Myocyte (in vitro differentiated cells): ENCODE measurements around the gene USP14. TPM values are rescaled to one million over a fixed set of nuclear protein-coding genes. Genes with fewer than 3 reads are reported as not detected.

Source experiments
- DNase-seq: peaks from one replicate; pipeline ENCODE4 v3.0.0-alpha.2; 2012; ENCODE audit warnings: low read depth
- total RNA-seq: library from RNA; depleted of rRNA; stranded (reverse); fragments of >200 nt; gene quantifications from 2 replicates; pipeline ENCODE4 v1.2.3, GENCODE V29; 2014

The USP14 gene
- total RNA-seq, 1 donor from 2014 or later = 23.8 TPM

DNA sequence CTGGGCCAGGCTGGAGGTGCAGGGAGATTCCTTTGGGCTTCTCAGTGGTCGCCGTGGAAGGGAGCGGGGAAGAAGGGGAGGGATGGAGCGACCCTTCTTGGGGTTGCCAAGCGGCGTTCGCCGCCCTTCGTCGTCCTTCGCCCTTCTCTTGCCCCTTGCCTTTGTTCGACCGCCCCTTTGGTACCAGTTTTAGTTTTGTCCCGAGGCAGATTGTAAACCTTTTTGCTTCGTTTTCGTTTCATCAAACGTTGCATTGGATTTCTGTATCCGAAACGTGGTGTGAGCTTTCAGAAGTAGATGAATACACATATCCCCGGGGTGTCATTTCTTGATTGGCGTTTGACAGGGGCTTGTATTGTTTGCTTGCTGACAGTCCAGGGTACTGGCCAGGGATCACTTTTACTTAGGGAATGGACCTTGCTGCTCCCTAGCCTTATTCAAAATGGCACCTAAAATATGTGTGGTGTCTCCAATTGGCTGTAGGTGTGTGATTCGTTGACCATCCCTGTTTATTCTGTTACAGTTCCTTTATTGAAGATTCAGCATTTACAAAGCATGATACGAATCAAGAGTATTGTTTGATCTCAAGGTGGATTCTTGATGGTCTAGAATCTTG is 788 bp downstream of the USP14 start:
- peak; percentile 33 for DNase-seq

DNA sequence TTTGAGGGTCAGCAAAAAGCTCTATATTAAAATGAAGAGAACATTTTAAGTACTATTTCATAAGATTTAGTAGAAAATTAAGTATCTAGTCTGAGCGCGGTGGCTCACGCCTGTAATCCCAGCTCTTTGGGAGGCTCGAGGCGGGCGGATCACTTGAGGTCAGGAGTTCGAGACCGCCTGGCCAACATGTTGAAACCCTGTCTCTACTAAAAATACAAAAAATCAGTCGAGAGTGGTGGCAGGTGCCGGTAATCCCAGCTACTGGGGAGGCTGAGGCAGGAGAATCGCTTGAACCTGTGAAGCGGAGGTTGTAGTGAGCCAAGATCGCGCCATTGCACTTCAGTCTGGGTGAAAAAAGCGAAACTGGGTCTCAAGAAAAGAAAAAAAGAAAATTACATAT is 1.6 kb downstream of the USP14 start:
- DNase-seq = no peak

DNA sequence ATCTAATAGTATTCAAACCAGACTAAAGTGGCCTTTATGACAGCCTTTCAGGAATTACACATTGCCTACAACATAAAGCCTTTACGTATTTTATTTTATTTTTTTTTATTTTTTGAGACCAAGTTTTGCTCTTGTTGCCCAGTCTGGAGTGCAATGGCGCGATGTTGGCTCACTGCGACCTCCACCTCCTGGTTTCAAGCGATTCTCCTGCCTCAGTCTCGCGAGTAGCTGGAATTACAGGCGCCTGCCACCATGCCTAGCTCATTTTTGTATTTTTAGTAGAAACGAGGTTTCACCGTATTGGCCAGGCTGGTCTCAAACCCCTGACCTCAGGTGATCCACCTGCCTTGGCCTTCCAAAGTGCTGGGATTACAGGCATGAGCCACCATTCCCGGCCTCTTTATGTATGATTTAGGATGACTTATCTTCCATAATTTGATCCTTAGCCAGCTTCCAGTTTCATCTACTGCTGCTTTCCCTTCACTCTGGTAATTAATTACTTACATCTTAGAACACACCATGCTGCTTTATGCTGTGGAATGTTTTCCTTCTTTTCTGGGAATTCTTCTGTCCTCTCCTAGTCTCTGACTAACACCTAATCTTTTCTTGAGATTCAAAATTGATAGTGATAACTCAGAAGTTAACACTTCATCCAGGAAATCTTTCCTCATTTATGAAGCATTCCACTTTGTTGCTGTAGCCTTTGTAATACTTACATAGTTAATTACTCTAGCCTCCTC is 2.6 kb downstream of the USP14 start:
- DNase-seq = no peak

DNA sequence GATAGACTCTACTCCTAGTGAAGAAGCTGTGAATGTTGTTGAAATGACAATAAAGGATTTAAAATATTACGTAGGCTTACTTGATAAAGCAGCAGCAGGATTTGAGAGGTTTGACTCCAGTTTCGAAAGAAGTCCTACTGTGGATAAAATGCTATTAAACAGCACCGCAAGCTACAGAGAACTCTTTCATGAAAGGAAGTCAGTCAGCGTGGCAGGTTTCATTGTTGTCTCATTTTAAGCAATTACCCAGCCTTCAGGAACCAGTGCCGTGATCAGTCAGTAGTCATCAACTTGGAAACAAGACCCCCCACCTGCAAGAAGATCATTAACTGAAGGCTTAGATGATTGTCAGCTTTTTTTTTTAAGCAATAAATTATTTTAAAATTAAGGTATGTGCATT is 14.0 kb downstream of the USP14 start:
- no peak for DNase-seq

DNA sequence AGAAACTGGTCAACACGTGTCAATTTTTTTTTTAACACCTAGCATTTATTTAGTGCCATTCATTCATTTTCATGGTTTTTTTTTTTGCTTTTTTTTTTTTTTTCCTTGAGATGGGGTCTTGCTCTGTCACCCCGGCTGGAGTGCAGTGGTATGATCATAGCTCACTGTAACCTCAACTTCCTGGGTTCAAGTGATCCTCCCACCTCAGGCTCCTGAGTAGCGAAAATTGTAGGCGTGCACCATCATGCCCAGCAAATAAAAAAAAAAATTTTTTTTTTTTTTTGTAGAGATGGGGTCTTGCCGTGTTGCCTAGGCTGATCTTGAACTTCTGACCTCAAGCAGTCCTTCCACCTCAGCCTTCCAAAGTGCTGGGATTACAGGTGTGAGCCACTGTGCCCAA is 21.1 kb downstream of the USP14 start:
- no peak for DNase-seq

DNA sequence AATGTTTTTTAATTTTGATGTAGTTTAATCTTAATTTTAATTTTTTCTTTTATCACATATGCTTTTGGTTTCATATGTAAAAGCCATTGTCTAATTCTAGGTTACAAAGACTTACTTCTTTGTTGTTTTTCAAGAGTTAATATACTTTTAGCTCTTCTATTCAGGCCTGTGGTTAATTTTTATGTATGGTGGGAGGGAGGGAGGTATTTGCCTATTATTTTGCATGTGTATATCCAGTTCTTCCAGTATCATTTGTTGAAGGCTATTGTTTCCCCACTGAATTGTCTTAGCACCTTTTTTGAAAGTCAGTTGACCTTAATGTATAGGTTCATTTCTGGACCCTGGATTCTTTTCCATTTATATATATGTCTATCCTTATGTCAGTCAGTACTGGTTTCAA is 23.4 kb downstream of the USP14 start:
- DNase-seq = no peak

DNA sequence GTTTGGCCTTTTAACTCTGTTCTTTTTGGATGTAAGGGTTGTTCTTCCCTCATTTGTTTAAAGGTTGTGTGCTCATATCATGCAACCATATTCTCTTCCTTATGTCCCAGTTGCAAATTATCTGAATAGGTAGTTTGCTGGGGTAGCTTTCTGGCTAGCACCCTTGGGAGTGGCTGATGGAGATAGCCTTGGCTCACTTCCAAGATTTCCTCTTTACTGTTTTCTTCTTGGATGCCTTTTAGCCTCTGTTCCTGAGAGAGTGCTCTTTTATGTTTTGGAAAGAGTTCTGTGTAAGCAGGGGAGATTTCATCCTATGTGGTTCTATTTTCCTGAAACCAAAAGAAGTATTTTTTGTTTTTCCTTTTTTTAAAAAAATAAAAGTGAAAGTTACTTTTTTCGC is 25.4 kb downstream of the USP14 start:
- peak; percentile 27 for DNase-seq

DNA sequence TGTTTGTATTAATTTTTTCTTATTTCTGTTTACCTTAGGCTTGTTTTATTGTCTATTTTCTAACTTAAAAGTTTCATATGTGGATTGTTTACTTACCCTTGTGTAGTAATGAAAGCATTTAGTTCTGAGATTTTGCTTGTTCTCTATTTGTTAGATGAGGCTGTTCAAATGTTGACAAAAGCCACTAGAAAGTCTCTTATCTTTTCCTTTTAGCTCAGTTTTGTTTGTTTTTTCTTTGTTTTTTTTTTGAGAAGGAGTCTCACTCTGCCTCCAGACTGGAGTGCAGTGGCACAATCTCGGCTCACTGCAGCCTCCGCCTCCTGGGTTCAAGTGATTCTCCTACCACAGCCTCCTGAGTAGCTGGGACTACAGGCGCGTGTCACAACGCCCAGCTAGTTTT is 30.9 kb downstream of the USP14 start:
- no peak for DNase-seq

DNA sequence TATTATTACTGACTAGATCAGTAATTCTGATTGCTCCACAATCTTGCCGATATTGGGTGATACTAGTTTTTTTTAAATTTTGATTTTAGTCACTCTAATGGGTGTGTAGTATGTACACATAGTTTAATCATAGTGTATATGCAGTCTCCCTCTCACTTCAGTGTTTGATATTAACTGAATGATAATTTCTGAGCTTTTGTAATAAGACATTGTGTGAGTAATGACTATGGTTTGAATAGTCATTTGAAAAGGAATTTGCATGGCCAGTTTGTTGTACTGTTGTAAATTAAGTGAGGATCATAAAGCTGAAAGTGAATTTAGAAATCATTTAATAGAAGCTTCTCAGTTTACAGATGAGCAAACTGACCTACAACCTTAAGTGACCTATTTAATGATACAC is 33.4 kb downstream of the USP14 start:
- no peak for DNase-seq

DNA sequence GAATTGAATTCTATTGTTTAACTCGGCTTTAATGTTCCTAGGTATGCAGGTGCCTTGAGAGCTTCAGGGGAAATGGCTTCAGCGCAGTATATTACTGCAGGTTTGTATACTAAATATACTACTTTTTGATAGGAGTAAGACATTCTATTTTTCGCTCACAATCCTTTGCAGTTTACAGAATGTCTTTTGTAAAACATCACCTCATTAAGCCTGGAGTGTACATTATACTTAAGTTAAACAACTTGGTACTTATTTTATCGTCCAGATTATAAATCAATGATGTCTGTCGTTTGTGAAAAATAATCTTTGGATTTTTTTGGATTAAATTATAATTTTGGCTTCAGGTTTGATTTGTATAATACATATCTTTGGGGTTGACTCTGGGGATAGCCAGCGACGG is 34.4 kb downstream of the USP14 start:
- no peak for DNase-seq

DNA sequence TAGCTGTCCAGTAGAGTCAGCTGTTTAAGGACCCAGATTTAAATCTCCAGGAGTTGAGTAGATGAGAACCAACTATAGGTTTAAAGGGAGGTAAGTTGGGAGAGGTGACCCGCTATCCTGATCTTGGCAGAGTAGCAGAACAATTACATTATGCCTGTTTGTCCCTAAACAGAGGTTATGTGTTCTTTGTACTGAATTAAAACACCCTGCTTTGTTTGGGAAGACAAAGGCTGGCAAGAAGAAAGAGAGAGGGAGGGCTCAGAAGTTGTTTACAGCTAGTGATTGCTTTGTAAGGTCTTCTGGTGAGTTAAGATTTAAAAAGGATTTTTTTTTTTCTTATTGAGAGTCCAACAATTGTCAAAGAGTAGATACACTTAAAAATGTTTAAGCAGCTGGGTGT is 37.3 kb downstream of the USP14 start:
- no peak for DNase-seq

DNA sequence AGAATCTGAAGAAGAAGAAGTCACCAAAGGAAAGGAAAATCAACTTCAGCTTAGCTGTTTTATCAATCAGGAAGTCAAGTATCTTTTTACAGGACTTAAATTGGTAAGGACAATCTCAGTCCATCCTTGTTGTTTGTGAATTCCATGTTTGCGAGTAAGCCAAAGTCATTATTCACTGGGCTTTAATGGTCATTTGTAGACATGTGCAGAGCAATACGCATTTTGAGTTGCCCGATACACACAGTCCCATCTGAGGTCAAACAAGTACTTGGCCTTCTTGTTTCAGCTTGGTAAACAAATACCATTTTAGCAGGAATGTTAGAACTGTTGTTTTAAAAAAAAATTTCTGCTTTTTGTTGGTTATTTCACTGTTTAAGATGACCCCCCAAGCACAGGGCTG is 40.9 kb downstream of the USP14 start:
- DNase-seq = no peak

DNA sequence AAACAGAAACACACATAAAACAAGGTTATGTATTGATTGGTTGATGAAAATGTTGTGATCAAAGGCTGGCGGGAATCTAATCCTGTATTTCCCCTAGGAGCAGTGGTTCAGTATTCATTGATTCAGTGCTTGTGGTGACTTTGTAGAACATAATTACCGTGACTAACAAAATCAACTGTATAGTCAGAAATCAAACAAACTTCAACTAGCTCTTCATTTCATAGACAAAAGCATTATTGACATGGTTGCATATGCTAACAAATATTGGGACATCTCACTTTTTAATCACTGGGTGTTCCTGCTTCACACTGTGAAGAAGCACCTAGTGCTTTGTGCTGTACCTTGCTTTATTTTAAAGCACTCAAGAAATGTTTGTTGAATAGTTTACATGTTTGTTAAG is 41.4 kb downstream of the USP14 start:
- DNase-seq = no peak

DNA sequence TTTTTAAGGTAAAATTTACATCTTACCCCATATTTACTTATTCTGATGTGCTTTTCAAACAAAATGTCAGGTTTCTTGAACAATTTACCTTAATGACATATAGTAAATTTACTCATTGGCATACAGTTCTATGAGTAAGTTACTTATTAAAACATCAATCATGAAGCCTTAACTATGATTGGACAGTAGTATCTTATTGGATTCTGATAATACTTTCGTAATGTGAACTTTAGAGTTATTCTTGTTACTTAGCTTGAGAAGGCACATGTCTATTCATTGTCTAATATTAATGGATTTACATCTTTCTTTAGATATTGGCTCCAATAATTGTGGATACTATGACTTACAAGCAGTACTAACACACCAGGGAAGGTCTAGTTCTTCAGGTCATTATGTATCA is 51.7 kb downstream of the USP14 start:
- no peak for DNase-seq

DNA sequence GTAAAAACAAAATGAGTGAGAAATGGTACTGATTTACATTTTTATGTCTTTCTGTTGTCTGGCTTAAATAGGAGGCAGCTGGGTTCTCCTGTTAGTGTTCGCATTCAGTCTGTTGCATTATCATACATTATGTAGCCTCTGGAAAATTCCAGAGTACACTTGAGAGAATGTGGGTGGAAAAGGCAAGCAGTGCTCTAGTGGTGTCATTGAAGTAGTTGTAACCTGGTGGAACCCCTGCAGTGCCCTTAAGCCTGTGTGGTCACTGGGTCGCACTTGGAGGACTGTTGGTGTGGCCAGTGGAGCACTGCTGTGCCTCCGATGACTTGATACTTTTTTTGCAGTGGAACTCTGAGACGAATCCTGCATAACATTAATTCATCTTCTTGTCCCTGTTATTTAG is 52.4 kb downstream of the USP14 start:
- no peak for DNase-seq

DNA sequence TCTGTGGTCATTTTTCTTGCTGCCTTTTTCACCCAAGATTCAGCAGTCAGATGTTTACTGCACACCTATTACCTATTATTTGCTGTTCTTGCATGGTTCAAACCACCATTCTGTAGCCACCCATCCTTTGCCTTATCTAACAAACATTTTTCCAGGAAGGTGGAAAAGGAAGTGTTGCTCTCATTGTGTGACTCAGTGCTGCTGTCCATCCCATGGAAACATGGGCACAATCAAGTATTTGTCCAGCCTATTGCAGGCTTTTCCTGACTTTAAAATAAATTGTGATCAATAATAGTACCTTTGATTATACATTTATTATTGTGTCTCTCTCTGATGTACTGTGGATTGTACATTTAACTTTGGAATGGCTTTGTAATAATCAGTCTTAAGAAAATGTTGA is 53.2 kb downstream of the USP14 start:
- no peak for DNase-seq

DNA sequence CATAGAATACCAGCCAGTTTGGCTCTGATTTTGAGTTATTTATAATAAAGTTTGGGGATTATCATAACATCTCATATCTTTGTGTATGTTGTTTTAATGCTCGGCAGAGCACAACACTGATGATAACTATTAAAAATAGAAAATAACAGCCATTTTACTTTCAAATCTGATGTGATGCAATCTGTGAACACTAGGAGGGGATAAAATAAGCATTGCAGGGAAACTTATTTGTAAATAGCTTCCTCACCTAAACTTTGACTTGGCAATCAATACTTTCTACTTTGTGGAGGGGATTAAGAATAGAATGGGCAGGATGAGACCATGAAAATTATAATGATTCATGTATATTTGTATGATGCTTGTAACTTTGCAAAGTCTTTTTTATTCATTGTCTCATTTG is 54.4 kb downstream of the USP14 start:
- no peak for DNase-seq

DNA sequence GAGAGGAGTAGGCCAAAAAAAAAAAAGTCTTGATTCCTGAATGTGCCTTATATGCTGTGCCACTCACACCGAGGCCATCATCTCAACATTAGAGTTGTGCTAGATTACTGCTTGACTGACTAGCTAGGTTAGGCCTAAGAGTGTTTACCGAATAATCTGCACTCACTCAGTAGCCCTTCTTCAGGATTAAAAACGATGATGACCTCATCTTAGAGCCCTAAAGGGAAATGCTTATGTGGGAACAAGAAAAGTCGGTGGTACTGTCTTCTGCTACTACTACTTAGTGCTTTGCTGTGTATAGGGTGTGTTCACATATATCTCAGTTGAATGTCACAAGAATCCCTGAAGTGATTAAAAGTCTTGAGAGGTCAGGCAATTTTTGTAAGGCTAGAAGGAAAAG is 55.1 kb downstream of the USP14 start:
- no peak for DNase-seq

DNA sequence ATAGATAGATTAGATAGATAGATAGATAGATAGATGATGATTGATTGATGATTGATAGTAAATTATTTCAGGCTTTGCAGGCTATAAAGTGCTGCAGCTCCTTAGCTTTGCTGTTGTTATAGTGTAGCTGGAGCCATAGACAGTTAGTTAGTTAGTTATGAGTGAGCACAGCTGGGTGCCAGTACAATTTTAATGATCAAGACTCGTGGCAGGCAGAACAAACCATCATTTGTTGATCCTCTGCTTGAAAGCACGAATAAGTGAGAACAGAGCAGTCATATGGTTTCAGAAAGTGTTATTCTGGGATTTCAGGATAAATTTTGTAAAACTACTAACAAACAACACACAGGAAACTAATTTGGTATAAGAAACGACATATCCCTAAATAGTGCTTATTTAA is 55.6 kb downstream of the USP14 start:
- DNase-seq = no peak

DNA sequence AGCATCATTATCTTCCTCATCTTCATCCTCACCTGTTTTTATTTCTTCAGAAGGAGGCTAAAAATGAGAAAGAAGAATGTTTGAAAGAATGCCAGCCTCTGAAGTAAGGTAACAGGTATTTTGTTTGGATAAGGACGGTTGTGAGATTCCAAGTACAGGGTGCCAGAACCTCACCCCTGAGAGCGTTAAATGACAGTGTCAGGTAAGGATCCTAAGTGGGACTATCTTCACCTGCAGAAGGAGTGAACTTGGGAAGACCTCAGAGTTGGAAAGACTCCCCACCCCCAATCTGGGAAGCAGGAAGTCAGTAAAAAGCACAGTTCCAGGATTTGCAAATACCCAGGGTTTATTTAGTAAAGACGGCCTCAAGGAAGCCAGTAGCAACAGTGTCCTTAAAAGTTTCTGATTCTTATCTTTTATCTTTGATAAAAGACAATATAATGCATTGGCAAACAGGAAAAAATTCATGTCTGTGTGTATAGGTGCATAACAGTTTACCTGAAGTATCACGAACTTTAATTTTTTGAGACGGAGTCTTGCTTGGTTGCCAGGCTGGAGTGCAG is 57.2 kb downstream of the USP14 start:
- DNase-seq = no peak

DNA sequence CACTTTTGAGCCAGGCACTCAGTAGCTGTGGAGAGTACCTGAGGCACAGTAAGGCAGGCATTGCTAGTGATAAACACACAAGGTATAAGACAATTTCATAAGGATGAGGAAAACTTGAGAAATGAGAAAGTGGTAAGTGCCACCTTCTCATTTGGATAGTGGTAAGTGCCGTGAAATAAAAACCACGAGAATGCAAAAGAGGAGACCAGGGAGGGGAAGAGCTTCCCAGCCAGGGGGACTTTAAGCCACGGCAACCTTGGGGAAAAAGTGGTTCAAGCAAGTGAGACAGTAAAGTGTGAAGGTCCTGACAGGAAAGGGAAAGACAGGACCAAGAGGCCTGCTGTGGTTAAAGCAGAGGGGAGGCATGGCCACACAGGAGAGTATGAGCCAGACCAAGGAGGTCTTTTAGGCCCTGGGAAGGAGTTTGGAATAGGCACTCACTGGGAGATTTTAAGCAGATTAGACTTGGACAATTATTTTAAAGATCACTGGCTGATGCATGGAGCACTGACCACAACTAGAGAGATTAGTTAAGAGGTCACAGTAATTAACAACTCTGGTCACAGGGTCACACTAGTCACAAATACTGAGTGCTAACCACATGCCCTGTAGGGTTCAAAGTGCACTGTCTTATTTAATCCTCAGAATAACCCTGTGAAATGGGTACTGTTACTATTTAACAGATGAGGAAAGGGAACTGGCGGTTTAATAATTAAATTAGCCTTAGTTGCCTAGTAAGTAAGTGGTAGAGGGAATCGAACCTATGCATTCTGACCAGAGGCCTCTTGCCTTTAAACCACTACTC is 59.4 kb downstream of the USP14 start:
- DNase-seq = peak; percentile 10

DNA sequence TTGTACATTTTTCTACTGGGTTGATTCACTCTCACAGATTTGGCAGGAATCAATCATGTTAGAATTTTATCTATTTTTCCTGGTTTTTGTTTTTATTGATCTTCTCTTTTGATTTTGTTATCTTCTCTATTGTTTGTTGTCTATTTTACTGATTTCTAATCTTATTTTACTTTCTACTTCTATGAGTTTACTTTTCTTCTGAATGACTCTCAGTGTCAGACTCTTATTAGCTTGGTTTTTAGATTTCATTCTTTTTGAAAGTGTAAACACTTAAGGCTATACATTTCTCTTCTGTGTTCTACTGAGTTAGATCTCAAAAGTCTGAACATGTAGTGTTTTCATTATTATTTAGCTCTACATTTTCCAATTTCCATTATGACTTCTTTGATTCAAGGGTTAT is 62.4 kb downstream of the USP14 start:
- no peak for DNase-seq
